HepG2 (cell line): ENCODE results near the gene ARHGEF40. TPM values are rescaled to one million over a fixed set of nuclear protein-coding genes. Genes with fewer than 3 reads are reported as not detected.

Source experiments
- EEA1 ChIP-seq: sonication (generic); formaldehyde crosslinking; IDR thresholded peaks from 2 replicates; pipeline ENCODE4 v1.5.1; 2020; ENCODE audit warnings: mild to moderate bottlenecking, missing genetic modification reagents, borderline replicate concordance
- polyA plus RNA-seq, 8 experiments: library from polyadenylated mRNA; depleted of rRNA in 3 of 8; stranded (reverse) in 7 of 8; unstranded in 1 of 8; fragments of >200 nt; fragmentation: Illumina TruSeq in 4 of 8; extraction: Trizol in 4 of 8; gene quantifications; 2 replicates each; pipeline versions ENCODE4 v1.2.1 to v1.2.3, GENCODE V29; 2011 to 2016; ENCODE audit warnings: low read depth in 4 of 8, missing spikeins in 1 of 8, mixed read lengths in 1 of 8; ENCODE audit not compliant: insufficient read depth in 1 of 8
- total RNA-seq, 5 experiments: library from RNA; depleted of rRNA; stranded (reverse); fragments of >200 nt; fragmentation: Illumina TruSeq; extraction: Trizol; gene quantifications; 2 replicates each; pipeline ENCODE4 v1.2.3, GENCODE V29; 2016; ENCODE audit warnings: low read depth in 1 of 5
- TF ChIP-seq, protein P1 (sequence below), 2 experiments: fragments of 450-650 bp in 1 of 2; sonication (generic) in 1 of 2; formaldehyde crosslinking in 1 of 2; IDR thresholded peaks; 2 replicates each; pipeline versions ENCODE4 v1.6.1 to v1.8.0; 2016 to 2022; ENCODE audit warnings: antibody characterized with exemption in 1 of 2, mild to moderate bottlenecking in 1 of 2, missing genetic modification reagents in 1 of 2
- TF ChIP-seq, protein P2 (sequence below): sonication (generic); formaldehyde crosslinking; IDR thresholded peaks from 2 replicates; pipeline ENCODE4 v1.9.0; 2022; ENCODE audit warnings: missing genetic modification reagents, mild to moderate bottlenecking, borderline replicate concordance
- TF ChIP-seq, protein P3 (sequence below): sonication (generic); formaldehyde crosslinking; IDR thresholded peaks from 2 replicates; pipeline ENCODE4 v1.4.0; 2020; ENCODE audit warnings: mild to moderate bottlenecking, low read depth, missing genetic modification reagents

Gene ARHGEF40
- total and polyA plus RNA-seq, 2 of the 13 experiments (the other 11 are each of a cell fraction or from before 2014, with no cell fraction given): 28.1 to 78.1 TPM

DNA sequence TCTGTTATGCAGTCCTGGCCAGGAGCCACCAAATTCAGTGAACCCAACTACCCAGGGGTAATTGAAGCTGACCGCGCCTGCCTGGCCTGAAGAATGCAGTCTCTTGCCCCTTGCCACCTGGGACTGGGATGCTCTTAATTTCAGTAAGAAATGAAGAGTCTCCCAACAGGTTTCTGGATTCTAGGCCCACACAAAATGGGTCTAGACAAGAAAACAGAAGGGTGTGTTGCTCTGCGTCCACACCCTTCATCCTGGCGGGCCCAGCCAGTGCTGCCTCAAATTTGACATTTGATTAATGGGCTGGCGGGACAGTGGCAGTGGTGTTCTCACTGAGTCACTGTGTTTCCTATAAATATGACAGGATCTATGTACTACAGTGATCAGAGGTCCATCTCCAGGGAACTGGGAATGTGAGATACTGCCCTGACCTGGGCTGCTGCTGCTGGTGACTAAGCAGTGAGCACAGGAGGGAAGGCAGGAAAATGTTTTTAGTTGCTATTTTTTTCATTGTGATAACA lies 37.2 kb downstream of the ARHGEF40 start (continued):
- TF ChIP-seq, protein P1, sequence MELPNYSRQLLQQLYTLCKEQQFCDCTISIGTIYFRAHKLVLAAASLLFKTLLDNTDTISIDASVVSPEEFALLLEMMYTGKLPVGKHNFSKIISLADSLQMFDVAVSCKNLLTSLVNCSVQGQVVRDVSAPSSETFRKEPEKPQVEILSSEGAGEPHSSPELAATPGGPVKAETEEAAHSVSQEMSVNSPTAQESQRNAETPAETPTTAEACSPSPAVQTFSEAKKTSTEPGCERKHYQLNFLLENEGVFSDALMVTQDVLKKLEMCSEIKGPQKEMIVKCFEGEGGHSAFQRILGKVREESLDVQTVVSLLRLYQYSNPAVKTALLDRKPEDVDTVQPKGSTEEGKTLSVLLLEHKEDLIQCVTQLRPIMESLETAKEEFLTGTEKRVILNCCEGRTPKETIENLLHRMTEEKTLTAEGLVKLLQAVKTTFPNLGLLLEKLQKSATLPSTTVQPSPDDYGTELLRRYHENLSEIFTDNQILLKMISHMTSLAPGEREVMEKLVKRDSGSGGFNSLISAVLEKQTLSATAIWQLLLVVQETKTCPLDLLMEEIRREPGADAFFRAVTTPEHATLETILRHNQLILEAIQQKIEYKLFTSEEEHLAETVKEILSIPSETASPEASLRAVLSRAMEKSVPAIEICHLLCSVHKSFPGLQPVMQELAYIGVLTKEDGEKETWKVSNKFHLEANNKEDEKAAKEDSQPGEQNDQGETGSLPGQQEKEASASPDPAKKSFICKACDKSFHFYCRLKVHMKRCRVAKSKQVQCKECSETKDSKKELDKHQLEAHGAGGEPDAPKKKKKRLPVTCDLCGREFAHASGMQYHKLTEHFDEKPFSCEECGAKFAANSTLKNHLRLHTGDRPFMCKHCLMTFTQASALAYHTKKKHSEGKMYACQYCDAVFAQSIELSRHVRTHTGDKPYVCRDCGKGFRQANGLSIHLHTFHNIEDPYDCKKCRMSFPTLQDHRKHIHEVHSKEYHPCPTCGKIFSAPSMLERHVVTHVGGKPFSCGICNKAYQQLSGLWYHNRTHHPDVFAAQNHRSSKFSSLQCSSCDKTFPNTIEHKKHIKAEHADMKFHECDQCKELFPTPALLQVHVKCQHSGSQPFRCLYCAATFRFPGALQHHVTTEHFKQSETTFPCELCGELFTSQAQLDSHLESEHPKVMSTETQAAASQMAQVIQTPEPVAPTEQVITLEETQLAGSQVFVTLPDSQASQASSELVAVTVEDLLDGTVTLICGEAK (IDR thresholded peaks at IDR 0.05): no peak
- TF ChIP-seq, protein P1 (CRISPR knock-in tag; IDR thresholded peaks at IDR 0.05): peak; percentile 43; the same call in 1 of the 2 replicates
- TF ChIP-seq, protein P2, sequence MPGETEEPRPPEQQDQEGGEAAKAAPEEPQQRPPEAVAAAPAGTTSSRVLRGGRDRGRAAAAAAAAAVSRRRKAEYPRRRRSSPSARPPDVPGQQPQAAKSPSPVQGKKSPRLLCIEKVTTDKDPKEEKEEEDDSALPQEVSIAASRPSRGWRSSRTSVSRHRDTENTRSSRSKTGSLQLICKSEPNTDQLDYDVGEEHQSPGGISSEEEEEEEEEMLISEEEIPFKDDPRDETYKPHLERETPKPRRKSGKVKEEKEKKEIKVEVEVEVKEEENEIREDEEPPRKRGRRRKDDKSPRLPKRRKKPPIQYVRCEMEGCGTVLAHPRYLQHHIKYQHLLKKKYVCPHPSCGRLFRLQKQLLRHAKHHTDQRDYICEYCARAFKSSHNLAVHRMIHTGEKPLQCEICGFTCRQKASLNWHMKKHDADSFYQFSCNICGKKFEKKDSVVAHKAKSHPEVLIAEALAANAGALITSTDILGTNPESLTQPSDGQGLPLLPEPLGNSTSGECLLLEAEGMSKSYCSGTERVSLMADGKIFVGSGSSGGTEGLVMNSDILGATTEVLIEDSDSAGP: no peak
- TF ChIP-seq EEA1 (CRISPR knock-in tag): peak; percentile 26; the same call in 1 of the 2 replicates
- TF ChIP-seq, protein P3, sequence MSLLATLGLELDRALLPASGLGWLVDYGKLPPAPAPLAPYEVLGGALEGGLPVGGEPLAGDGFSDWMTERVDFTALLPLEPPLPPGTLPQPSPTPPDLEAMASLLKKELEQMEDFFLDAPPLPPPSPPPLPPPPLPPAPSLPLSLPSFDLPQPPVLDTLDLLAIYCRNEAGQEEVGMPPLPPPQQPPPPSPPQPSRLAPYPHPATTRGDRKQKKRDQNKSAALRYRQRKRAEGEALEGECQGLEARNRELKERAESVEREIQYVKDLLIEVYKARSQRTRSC (CRISPR knock-in tag): 0 out of 2 replicates have a peak, but pooled peaks have one; percentile 9
